Endothelial cell of umbilical vein (primary cell): ENCODE data around the gene OLFM1. TPM values are rescaled to one million over a fixed set of nuclear protein-coding genes. Genes with fewer than 3 reads are reported as not detected.

Experiments used
- BruUV-seq: library from RNA; stranded (reverse); fragments of 400-500 nt; replicated peaks from 2 replicates; lab custom pipeline; 2021; lab: Mats Ljungman, UMichigan
- CTCF ChIA-PET: fragments of 300-600, 350-600 bp; sonication (Branson Sonifier 250); formaldehyde crosslinking; loops from one replicate; lab custom pipeline; 2021; ENCODE audit warnings: antibody characterized with exemption, inconsistent platforms; lab: Charles Lee
- POLR2A ChIA-PET: fragments of 300-600, 350-600 bp; sonication (Branson Sonifier 250); formaldehyde crosslinking; loops from one replicate; lab custom pipeline; 2021; ENCODE audit warnings: antibody characterized with exemption, inconsistent platforms; lab: Charles Lee
- DNase-seq: peaks from one replicate; pipeline ENCODE4 v3.0.0-alpha.2; 2011; ENCODE audit warnings: low read depth, low spot score
- FAIRE-seq: peaks from 2 replicates; lab custom pipeline; 2011; peaks lifted over from hg19 to GRCh38; lab: Jason Lieb, UNC
- H2AFZ ChIP-seq: 2 replicates; pipeline ENCODE4 v1.6.0; 2012; ENCODE audit warnings: low read depth, low read length, control low read depth, inconsistent platforms
- H3K27ac ChIP-seq: 2 replicates; pipeline ENCODE4 v1.5.1; 2011; ENCODE audit warnings: low read depth, mild to moderate bottlenecking, control low read depth, low read length, moderate library complexity; ENCODE audit not compliant: insufficient read depth
- H3K27me3 ChIP-seq, 2 experiments: 2 replicates each; pipeline versions ENCODE4 v1.6.0 to v1.6.1; 2011; ENCODE audit warnings: low read length in 2 of 2, mixed read lengths in 1 of 2; ENCODE audit not compliant: control insufficient read depth in 2 of 2, insufficient read depth in 2 of 2
- H3K36me3 ChIP-seq, 2 experiments: 2 replicates in 1 of 2; 3 replicates in 1 of 2; pipeline ENCODE4 v1.5.1; 2011; ENCODE audit warnings: low read length in 2 of 2, mild to moderate bottlenecking in 1 of 2, moderate library complexity in 1 of 2; ENCODE audit not compliant: control insufficient read depth in 2 of 2, insufficient read depth in 2 of 2; ENCODE audit errors: extremely low read depth in 1 of 2
- H3K4me1 ChIP-seq: 3 replicates; pipeline ENCODE4 v1.5.1; 2011; ENCODE audit warnings: mild to moderate bottlenecking, low read length; ENCODE audit not compliant: control insufficient read depth, insufficient read depth; ENCODE audit errors: extremely low read depth
- H3K4me2 ChIP-seq: 2 replicates; pipeline ENCODE4 v1.6.1; 2011; ENCODE audit warnings: low read length, control low read depth, mixed read lengths; ENCODE audit not compliant: insufficient read depth
- H3K4me3 ChIP-seq, 3 experiments: fragments of 200-600 bp in 1 of 3; sonication (generic), shearing (Covaris generic) in 1 of 3; replicated peaks in 1 of 3; 2 replicates each; pipeline ENCODE4 v1.5.1; 2011 to 2016; ENCODE audit warnings: control low read depth in 3 of 3, low read length in 3 of 3, mild to moderate bottlenecking in 2 of 3, inconsistent platforms in 1 of 3, low read depth in 1 of 3, moderate library complexity in 1 of 3; ENCODE audit not compliant: insufficient read depth in 1 of 3
- H3K79me2 ChIP-seq: 2 replicates; pipeline ENCODE4 v1.6.0; 2012; ENCODE audit warnings: low read length, inconsistent platforms; ENCODE audit not compliant: control insufficient read depth, insufficient read depth
- H3K9ac ChIP-seq: replicated peaks from 2 replicates; pipeline ENCODE3; 2011; ENCODE audit warnings: low read length, control low read depth; ENCODE audit not compliant: insufficient read depth; ENCODE audit errors: extremely low read depth
- H3K9me1 ChIP-seq: replicated peaks from 3 replicates; pipeline ENCODE4 v1.6.0; 2011; ENCODE audit warnings: mild to moderate bottlenecking, low read length; ENCODE audit not compliant: control insufficient read depth, insufficient read depth; ENCODE audit errors: extremely low read depth
- H3K9me3 ChIP-seq: replicated peaks from 2 replicates; pipeline ENCODE4 v1.5.1; 2012; ENCODE audit warnings: low read length, inconsistent platforms; ENCODE audit not compliant: control insufficient read depth, insufficient read depth
- H4K20me1 ChIP-seq: replicated peaks from 2 replicates; pipeline ENCODE3; 2011; ENCODE audit warnings: mild to moderate bottlenecking, low read length; ENCODE audit not compliant: control insufficient read depth, insufficient read depth; ENCODE audit errors: extremely low read depth
- EZH2 ChIP-seq: IDR thresholded peaks from 2 replicates; pipeline ENCODE4 v1.6.1; 2012; ENCODE audit warnings: borderline replicate concordance, low read depth, mild to moderate bottlenecking, moderate library complexity, low read length, inconsistent platforms; ENCODE audit not compliant: severe bottlenecking
- FOS ChIP-seq: IDR thresholded peaks from 2 replicates; pipeline ENCODE4 v1.6.1; 2011; ENCODE audit warnings: mild to moderate bottlenecking, low read length, moderate library complexity, borderline replicate concordance; ENCODE audit not compliant: insufficient read depth
- JUN ChIP-seq: IDR thresholded peaks from 2 replicates; pipeline ENCODE4 v1.6.1; 2011; ENCODE audit warnings: borderline replicate concordance, low read depth; ENCODE audit not compliant: insufficient read length, insufficient read depth
- MYC ChIP-seq: IDR thresholded peaks from one replicate; pipeline ENCODE4 v1.6.1; 2011; ENCODE audit warnings: mild to moderate bottlenecking, low read depth, low read length
- POLR2A ChIP-seq: IDR thresholded peaks from 2 replicates; pipeline ENCODE4 v1.6.1; 2012; ENCODE audit warnings: low read depth, mild to moderate bottlenecking, control low read depth, low read length
- POLR2AphosphoS5 ChIP-seq: IDR thresholded peaks from 2 replicates; pipeline ENCODE4 v1.6.1; 2012; ENCODE audit warnings: low read depth, mild to moderate bottlenecking, control low read depth, low read length, moderate library complexity; ENCODE audit not compliant: insufficient read depth
- dilution Hi-C: fragments of 300-500 bp; cut with MboI; formaldehyde crosslinking; loops from one replicate; pipeline ENCODE4 v1.15.0; 2019; ENCODE audit warnings: low sequenced_read_pairs; ENCODE audit not compliant: extremely low pct_ligation_motif_present
- intact Hi-C: fragments of 100-400 bp; cut with micrococcal nuclease; formaldehyde crosslinking; loops from one replicate; pipeline ENCODE4 v1.10.0; 2022
- polyA plus RNA-seq, 4 experiments: library from polyadenylated mRNA; depleted of rRNA in 3 of 4; stranded (reverse) in 3 of 4; unstranded in 1 of 4; fragments of >200 nt; gene quantifications; 2 replicates each; pipeline versions ENCODE4 v1.2.1 to v1.2.3, GENCODE V29; 2011 to 2012; ENCODE audit warnings: missing spikeins in 1 of 4
- total RNA-seq: library from RNA; stranded (reverse); gene quantifications from 2 replicates; pipeline ENCODE4 v1.2.3, GENCODE V29; 2021
- TF ChIP-seq, protein P1 (sequence below), 2 donors: IDR thresholded peaks; 1 replicate in 1 of 2; 2 replicates in 1 of 2; pipeline ENCODE4 v1.5.1; 2011; ENCODE audit warnings: low read length in 2 of 2, mild to moderate bottlenecking in 2 of 2, moderate library complexity in 2 of 2, control low read depth in 1 of 2, inconsistent platforms in 1 of 2, low read depth in 1 of 2; ENCODE audit not compliant: insufficient read depth in 1 of 2; ENCODE audit errors: extremely low read depth in 1 of 2

The OLFM1 gene
- total and polyA plus RNA-seq, 2 donors (not counting 3 experiments of a cell fraction or from before 2014, with no cell fraction given): 0.07 to 0.95 TPM

DNA sequence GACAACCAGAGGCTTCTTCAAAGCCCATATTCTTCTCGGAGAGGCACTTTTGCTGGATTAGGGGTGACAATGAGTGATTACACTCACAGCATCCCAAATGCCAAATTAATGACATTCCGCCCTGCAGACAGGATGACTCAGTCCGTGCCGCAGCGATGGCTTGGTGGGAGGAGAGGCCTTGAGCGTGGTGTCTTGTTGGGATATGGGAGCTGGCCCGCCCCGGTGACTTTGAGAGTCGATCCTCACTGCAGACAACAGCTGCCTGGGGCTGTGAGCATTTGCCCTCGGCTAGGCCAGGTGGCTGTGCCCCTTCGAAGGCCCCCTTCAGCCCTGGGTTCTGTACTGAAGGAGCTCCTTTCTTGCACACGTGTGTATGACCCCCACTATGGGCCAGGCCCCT is 29.8 kb downstream of the OLFM1 start:
- FAIRE-seq: no peak
- POLR2A ChIA-PET: no interaction called here
- TF ChIP-seq MYC (no peak), FOS (no peak), POLR2A (no peak), EZH2 (no peak), JUN (no peak), POLR2AphosphoS5 (no peak)
- TF ChIP-seq, protein P1, sequence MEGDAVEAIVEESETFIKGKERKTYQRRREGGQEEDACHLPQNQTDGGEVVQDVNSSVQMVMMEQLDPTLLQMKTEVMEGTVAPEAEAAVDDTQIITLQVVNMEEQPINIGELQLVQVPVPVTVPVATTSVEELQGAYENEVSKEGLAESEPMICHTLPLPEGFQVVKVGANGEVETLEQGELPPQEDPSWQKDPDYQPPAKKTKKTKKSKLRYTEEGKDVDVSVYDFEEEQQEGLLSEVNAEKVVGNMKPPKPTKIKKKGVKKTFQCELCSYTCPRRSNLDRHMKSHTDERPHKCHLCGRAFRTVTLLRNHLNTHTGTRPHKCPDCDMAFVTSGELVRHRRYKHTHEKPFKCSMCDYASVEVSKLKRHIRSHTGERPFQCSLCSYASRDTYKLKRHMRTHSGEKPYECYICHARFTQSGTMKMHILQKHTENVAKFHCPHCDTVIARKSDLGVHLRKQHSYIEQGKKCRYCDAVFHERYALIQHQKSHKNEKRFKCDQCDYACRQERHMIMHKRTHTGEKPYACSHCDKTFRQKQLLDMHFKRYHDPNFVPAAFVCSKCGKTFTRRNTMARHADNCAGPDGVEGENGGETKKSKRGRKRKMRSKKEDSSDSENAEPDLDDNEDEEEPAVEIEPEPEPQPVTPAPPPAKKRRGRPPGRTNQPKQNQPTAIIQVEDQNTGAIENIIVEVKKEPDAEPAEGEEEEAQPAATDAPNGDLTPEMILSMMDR (IDR thresholded peaks at IDR 0.05; ENCODE audit: extremely low read depth in 1 of 2, insufficient read depth in 1 of 2, low read depth in 1 of 2, low read length in 2 of 2): no peak

More for the DNA sequence above, 29.8 kb downstream of the OLFM1 start:
- Histone ChIP-seq H3K27me3 (no peaks in the 10 kb centered on the region), H3K4me1 (no peaks in the 10 kb centered on the region), H4K20me1 (no peaks in the 10 kb centered on the region), H3K4me2 (no peak overlapping the region), H3K4me3 (no peak overlapping the region), H3K9ac (no peak overlapping the region), H3K9me3 (no peaks in the 10 kb centered on the region), H3K79me2 (no peaks in the 10 kb centered on the region), H3K27ac (no peak overlapping the region), H2AFZ (no peak overlapping the region), H3K9me1 (no peaks in the 10 kb centered on the region), H3K36me3 (no peaks in the 10 kb centered on the region)
- DNase-seq: no peak
- dilution Hi-C loops (no loop called here), intact Hi-C loops (no loop called here)
- no TSS peak for BruUV-seq
- CTCF ChIA-PET: no interaction called here
